IPS DF 6.9 (cell line): ENCODE measurements around the gene NFXL1.

Experiments
- DNase-seq: peaks from one replicate; pipeline ENCODE4 v3.0.0-alpha.2; 2013; ENCODE audit warnings: low read depth, low spot score
- H3K27ac ChIP-seq: one replicate; pipeline ENCODE4 v1.5.1; 2013; ENCODE audit warnings: low read length, control low read depth
- H3K27me3 ChIP-seq: 2 replicates; pipeline ENCODE4 v1.6.1; 2013; ENCODE audit warnings: mild to moderate bottlenecking, low read length; ENCODE audit not compliant: control insufficient read depth, insufficient read depth
- H3K36me3 ChIP-seq: 2 replicates; pipeline ENCODE4 v1.6.1; 2013; ENCODE audit warnings: low read length; ENCODE audit not compliant: control insufficient read depth, insufficient read depth
- H3K4me1 ChIP-seq: 2 replicates; pipeline ENCODE4 v1.6.1; 2013; ENCODE audit warnings: low read length; ENCODE audit not compliant: control insufficient read depth, insufficient read depth
- H3K4me3 ChIP-seq: 2 replicates; pipeline ENCODE4 v1.5.1; 2013; ENCODE audit warnings: mild to moderate bottlenecking, low read length
- H3K9me3 ChIP-seq: 2 replicates; pipeline ENCODE4 v1.6.1; 2013; ENCODE audit warnings: low read length, inconsistent platforms; ENCODE audit not compliant: control insufficient read depth, insufficient read depth
- WGBS: extraction: QIAGEN DNeasy Blood & Tissue Kit; methylation state at CpG from one replicate; pipeline ENCODE4 v1.1.7; 2013; ENCODE audit warnings: mixed read lengths, missing lambda C conversion rate; ENCODE audit not compliant: insufficient read length, insufficient coverage; 5-methylcytosine and 5-hydroxymethylcytosine counted together

Gene NFXL1

DNA sequence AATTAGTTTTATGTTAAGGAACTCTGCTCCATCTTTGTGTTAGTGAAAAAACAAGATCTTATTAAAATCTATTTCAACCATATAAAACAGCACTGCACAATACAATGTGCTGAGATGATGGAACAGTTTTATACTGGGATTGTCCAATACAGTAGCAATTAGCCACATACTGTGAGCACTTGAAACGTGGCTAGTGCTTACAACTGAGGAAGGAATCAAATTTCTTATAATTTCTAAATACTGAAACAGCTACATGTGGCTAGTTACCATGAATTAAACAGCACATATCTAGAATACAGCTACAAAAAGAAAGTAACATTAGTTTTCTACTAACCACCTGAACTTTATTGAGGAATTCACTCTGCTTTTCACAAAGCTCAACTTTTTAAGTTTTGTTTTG is 14.7 kb downstream of the NFXL1 start:
- WGBS: no CpG with 5 or more reads among the region's 1 CpG
- DNase-seq: no peak
- Histone ChIP-seq H3K4me3 (no peak overlapping the region), H3K27ac (no peak overlapping the region), H3K4me1 (no peaks in the 10 kb centered on the region), H3K27me3 (no peaks in the 10 kb centered on the region), H3K36me3 (peaks cover 8% of the 10 kb centered on the region; the same call in 1 of the 2 replicates), H3K9me3 (no peaks in the 10 kb centered on the region)

DNA sequence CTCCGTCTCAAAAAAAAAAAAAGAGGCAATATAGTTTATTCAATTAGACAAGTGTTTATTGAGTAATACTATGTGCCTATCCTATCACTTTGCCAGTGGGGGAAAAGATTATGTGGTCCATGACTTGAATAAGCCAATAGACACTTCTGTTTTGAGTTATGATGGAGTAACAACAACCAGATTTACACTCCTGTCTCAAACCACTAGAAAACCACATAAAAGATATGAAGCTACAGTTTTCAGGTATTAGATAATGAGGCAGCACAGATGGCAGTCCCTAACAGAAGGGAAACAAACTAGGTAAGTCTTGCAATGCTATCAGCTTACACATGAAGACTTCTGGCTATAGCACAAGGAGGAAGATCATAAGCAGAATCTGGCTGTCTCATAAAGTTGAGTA is 22.5 kb downstream of the NFXL1 start:
- H3K27me3 ChIP-seq: no peaks in the 10 kb centered on the region
- H3K4me1 ChIP-seq: no peaks in the 10 kb centered on the region
- no peak overlapping the region for H3K4me3 ChIP-seq
- H3K27ac ChIP-seq: no peak overlapping the region
- WGBS: no CpG with 5 or more reads among the region's 1 CpG
- H3K36me3 ChIP-seq: peaks cover 8% of the 10 kb centered on the region; the same call in 1 of the 2 replicates
- H3K9me3 ChIP-seq: no peaks in the 10 kb centered on the region
- DNase-seq: no peak

DNA sequence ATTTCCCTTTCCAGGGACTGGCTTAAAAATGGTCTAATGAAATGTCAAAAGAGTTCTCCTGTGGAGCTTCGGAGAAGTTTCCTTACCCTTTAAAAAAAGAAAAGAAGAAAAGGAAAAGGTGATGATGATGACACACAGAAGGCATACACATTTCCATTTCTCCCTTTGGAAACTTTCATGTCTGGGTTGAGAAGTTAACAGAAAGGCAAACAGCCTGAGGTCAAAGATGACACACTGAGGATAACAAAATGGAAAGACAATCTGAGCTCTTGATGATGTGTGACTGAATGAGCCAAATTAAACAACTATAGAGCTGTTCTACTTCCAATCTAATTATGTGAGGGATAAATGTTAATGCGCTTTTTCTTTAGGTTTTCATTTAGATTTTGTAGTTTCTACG is 32.2 kb downstream of the NFXL1 start:
- no CpG with 5 or more reads among the region's 3 CpGs for WGBS

DNA sequence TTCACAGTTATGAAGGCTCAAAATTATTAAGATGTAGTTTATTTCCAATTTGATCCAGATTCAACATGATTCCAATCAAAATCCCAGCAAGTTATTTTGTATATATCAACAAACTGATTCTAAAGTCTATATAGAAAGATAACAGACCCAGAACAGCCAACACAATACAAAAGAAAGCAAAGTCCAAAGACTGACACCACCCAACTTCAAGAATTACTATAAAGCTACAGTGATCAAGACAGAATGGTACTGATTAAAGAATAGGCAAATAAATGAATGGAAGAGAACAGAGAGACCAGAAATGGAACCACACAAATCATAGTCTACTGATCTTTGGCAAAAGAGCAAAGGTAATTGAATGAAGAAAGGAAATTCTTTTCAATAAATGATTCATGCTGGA is 34.9 kb downstream of the NFXL1 start:
- Histone ChIP-seq H3K4me3 (no peak overlapping the region), H3K27ac (no peak overlapping the region), H3K4me1 (no peaks in the 10 kb centered on the region), H3K36me3 (peaks cover 5% of the 10 kb centered on the region; the same call in 1 of the 2 replicates), H3K27me3 (no peaks in the 10 kb centered on the region), H3K9me3 (no peaks in the 10 kb centered on the region)
- no peak for DNase-seq

More for the DNA sequence above, 32.2 kb downstream of the NFXL1 start:
- DNase-seq: no peak
- Histone ChIP-seq H3K27ac (no peak overlapping the region), H3K9me3 (no peaks in the 10 kb centered on the region), H3K36me3 (peaks cover 2% of the 10 kb centered on the region; the same call in 1 of the 2 replicates), H3K4me3 (no peak overlapping the region), H3K27me3 (no peaks in the 10 kb centered on the region), H3K4me1 (no peaks in the 10 kb centered on the region)

DNA sequence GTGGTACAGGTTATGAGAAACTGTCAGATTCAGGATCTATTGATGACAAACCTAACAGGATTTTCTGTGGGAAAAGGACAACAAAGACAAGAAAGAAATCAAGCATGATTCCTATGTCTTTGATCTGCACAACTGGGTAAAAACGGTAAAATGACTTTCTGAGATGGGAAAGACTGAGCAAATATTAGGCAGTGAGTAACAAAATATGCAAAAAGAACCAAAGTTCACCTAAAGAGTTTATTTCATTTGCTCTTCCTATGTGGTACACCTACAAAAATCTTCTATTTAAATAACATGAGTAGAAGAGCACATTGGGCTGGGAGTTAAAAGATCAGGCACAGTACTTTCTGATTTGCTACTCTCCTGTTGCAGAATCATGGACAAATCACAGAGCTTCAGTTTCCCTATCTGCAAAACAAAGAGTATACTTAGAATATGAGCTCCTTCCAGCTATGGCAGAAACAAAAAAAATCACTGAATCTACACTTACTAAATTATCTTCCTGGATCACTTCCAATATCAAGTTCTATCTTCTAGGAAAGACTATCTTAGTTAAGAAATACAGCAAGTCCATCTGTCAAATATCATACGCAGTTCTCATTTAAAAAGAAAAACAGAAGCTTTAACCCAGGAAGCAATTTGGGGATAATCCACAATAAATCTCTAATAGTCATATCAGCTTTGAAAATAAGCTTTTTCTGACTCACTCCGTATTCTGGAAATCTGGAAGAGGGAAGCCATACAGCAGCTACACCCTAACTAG is 37.4 kb downstream of the NFXL1 start:
- no peak for DNase-seq
- H3K4me1 ChIP-seq: no peaks in the 10 kb centered on the region
- no peak overlapping the region for H3K4me3 ChIP-seq
- WGBS: no CpG with 5 or more reads among the region's 3 CpGs
- H3K9me3 ChIP-seq: no peaks in the 10 kb centered on the region
- no peak overlapping the region for H3K27ac ChIP-seq
- H3K36me3 ChIP-seq: peaks cover 5% of the 10 kb centered on the region; the same call in 1 of the 2 replicates
- no peaks in the 10 kb centered on the region for H3K27me3 ChIP-seq

DNA sequence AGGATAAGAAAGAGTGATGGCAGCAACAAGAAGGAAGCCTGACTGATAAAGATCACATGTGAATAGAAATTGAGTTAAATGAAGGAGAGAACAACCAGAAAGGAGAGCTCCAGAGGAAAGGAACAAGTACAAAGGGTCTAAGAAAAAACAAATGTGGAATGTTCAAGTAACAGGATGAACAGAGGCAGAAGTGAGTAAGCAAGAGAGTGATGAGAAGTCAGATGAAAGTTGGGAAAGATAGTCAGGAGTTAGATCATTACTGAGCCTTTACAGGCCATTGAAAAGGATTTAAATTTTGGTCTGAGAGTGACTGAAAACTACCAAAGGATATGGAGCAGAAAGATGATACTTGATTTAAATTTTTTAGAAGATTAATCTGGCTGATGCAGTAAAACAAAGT is 38.1 kb downstream of the NFXL1 start:
- Histone ChIP-seq H3K36me3 (peaks cover 5% of the 10 kb centered on the region; the same call in 1 of the 2 replicates), H3K4me1 (no peaks in the 10 kb centered on the region), H3K4me3 (no peak overlapping the region), H3K27me3 (no peaks in the 10 kb centered on the region), H3K9me3 (no peaks in the 10 kb centered on the region), H3K27ac (no peak overlapping the region)
- no peak for DNase-seq

DNA sequence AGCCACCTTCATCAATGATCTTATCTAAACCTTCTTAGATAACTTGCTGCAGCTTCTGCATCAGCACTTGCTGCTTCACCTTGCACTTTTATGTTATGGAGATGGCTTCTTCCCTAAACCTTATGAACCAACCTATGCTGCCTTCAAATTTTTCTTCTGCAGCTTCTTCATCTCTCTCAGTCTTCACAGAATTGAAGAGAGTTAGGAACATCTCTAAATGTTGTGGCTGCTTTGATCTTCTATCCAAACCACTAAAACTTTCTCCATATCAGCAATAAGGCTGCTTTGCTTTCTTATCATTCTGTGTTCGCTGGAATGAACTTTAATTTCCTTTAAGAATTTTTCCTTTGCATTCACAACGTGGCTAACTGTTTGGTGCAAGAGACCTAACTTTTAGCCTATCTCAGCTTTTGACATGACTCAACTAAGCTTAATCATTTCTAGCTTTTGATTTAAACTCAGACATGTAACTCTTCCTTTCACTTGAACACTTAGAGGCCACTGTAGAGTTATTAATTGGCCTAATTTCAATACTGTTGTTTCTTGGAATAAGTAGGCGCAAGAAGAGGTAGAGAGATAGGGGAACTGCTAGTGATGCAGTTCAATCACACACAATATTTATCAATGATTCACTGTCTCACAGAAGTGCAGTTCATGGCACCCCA is 40.4 kb downstream of the NFXL1 start:
- Histone ChIP-seq H3K4me1 (no peaks in the 10 kb centered on the region), H3K27ac (no peak overlapping the region), H3K4me3 (no peak overlapping the region), H3K9me3 (no peaks in the 10 kb centered on the region), H3K36me3 (peaks cover 5% of the 10 kb centered on the region; the same call in 1 of the 2 replicates), H3K27me3 (no peaks in the 10 kb centered on the region)
- DNase-seq: no peak
- WGBS: no CpG with 5 or more reads among the region's 3 CpGs

DNA sequence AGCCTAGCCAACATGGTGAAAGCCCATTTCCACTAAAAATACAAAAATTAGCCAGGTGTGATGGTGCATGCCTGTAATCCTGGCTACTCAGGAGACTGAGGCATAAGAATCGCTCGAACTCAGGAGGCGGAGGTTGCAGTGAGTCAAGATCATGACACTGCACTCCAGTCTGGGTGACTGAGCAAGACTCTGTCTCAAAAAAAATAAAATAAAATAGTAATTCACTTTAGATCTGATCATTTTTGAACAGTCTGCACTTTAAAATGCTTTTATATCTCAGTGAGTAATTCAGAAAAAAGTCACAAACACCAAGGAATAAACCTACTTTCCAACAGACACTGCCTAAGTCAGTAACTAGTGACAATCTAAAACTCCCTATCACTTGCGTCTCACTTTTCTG is 50.9 kb downstream of the NFXL1 start:
- H3K4me3 ChIP-seq: no peak overlapping the region
- H3K36me3 ChIP-seq: no peaks in the 10 kb centered on the region
- no peaks in the 10 kb centered on the region for H3K4me1 ChIP-seq
- H3K27ac ChIP-seq: no peak overlapping the region
- no CpG with 5 or more reads among the region's 4 CpGs for WGBS
- no peak for DNase-seq
- H3K27me3 ChIP-seq: no peaks in the 10 kb centered on the region
- H3K9me3 ChIP-seq: no peaks in the 10 kb centered on the region

DNA sequence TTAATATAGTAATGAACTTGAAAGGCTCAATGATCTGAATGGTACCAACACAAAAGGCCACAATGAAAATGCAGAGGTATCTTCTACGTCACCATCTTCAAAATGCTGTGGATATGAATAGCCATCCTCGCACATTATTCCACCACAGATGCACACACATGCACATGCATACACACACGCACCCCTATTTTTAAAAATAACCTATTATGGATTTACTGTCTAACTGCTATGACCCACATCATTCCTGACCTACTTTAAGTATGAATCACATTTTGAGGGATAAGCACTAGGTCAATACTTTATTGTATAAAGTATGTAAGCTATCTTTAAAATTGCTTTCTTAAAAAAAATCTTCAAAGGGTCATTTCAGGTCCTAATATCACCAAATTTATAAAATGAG is 52.1 kb downstream of the NFXL1 start:
- no CpG with 5 or more reads among the region's 3 CpGs for whole genome bisulfite sequencing
- H3K27ac ChIP-seq: no peak overlapping the region
- H3K36me3 ChIP-seq: no peaks in the 10 kb centered on the region
- no peaks in the 10 kb centered on the region for H3K4me1 ChIP-seq
- H3K9me3 ChIP-seq: no peaks in the 10 kb centered on the region
- H3K27me3 ChIP-seq: no peaks in the 10 kb centered on the region
- no peak overlapping the region for H3K4me3 ChIP-seq
- DNase-seq: no peak

DNA sequence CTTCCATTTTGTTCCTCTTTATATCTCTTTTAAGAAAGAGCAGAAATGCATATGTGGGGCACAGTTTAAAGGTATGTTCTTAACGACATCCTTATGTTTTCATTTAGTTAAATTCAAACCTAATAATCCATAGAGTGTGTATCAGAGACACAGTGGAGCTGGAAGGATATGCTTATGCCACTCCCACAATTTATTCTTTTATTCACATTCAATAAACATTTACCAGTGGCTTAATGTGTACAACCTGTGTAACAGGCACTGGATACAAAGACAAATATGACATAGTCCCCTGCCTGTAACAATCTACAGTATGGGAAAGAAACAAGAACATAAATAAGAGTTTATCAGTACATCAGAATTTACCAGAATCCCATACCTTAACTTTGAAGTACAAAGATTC is 54.1 kb downstream of the NFXL1 start:
- H3K4me1 ChIP-seq: no peaks in the 10 kb centered on the region
- H3K36me3 ChIP-seq: no peaks in the 10 kb centered on the region
- no peaks in the 10 kb centered on the region for H3K9me3 ChIP-seq
- no peak overlapping the region for H3K27ac ChIP-seq
- no peaks in the 10 kb centered on the region for H3K27me3 ChIP-seq
- no CpG with 5 or more reads among the region's 1 CpG for whole genome bisulfite sequencing
- H3K4me3 ChIP-seq: no peak overlapping the region
- DNase-seq: no peak

DNA sequence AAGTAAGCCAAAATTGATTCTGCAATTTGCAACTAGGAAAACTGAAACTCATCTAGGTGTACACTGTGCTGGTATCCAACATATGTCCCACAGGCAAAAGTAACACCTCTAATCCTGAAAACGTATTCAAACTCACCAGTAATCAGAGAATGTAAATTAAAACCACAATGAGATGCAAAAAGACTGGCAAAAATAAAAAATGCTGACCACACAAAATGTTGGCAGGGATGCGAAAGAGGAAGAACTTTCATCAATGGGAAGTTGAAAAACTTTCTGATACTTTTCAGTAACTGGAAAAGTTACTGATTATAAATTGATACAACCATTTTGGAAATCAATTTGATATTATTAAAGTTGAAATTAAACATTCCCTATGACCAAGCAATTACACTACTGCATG is 56.4 kb downstream of the NFXL1 start:
- no peaks in the 10 kb centered on the region for H3K4me1 ChIP-seq
- no peaks in the 10 kb centered on the region for H3K9me3 ChIP-seq
- DNase-seq: no peak
- H3K27me3 ChIP-seq: no peaks in the 10 kb centered on the region
- no peak overlapping the region for H3K4me3 ChIP-seq
- H3K27ac ChIP-seq: no peak overlapping the region
- H3K36me3 ChIP-seq: no peaks in the 10 kb centered on the region
- WGBS: no CpG with 5 or more reads among the region's 2 CpGs
